GM13976 (cell line): ENCODE results near the gene SH3BP4.

Source experiments
- DNase-seq: peaks from one replicate; pipeline ENCODE4 v3.0.0; 2012; ENCODE audit warnings: low spot score
- CTCF ChIP-seq: IDR thresholded peaks from 2 replicates; pipeline ENCODE4 v1.5.1; 2012; ENCODE audit warnings: borderline replicate concordance, mild to moderate bottlenecking; ENCODE audit not compliant: insufficient read depth; ENCODE audit errors: extremely low read depth, missing control alignments, control extremely low read depth
- in situ Hi-C: fragments of 300-500 bp; cut with MboI; formaldehyde crosslinking; loops from one replicate; pipeline ENCODE4 v1.12.0; 2022; ENCODE audit warnings: low sequenced_read_pairs, mixed read lengths, inconsistent platforms; ENCODE audit not compliant: unreplicated experiment

Gene SH3BP4

GRCh38 chr2:235000426-235001236 is 48.8 kb downstream of the SH3BP4 start:
- no peak for DNase-seq
- in situ Hi-C loops = no loop called here
- no peak for TF ChIP-seq CTCF

- in situ Hi-C loops = no loop called here
- no peak for TF ChIP-seq CTCF
- no peak for DNase-seq
These were observed 49.7 kb downstream of the SH3BP4 start for GRCh38 chr2:235001237-235002133.

- TF ChIP-seq CTCF = no peak
- in situ Hi-C loops = no loop called here
- DNase-seq = no peak
These were observed 50.6 kb downstream of the SH3BP4 start for GRCh38 chr2:235002198-235003095.

GRCh38 chr2:235003096-235003775 is 51.4 kb downstream of the SH3BP4 start:
- TF ChIP-seq CTCF = no peak
- no peak for DNase-seq
- in situ Hi-C loops = no loop called here

GRCh38 chr2:235004329-235004903 is 52.6 kb downstream of the SH3BP4 start:
- no peak for DNase-seq
- in situ Hi-C loops = no loop called here
- no peak for TF ChIP-seq CTCF
